ENCODE data around the gene IL21.

- TF ChIP-seq POLR2A (IDR thresholded peaks at IDR 0.05): no peak
- no peak for TF ChIP-seq CTCF (IDR thresholded peaks at IDR 0.05)
These were observed 11.7 kb upstream of the IL21 start for GRCh38 chr4:122632396-122633143.
